C4-2B (cell line): ENCODE measurements around the gene CCND1.

Experiments
- ZFX ChIP-seq: fragments of 450-650 bp; IDR thresholded peaks from 2 replicates; pipeline ENCODE4 v1.6.1; 2017
- TF ChIP-seq, protein P1 (sequence below): fragments of 450-650 bp; conservative IDR thresholded peaks from 2 replicates; pipeline ENCODE4 v1.5.1; 2017; ENCODE audit warnings: mild to moderate bottlenecking

DNA sequence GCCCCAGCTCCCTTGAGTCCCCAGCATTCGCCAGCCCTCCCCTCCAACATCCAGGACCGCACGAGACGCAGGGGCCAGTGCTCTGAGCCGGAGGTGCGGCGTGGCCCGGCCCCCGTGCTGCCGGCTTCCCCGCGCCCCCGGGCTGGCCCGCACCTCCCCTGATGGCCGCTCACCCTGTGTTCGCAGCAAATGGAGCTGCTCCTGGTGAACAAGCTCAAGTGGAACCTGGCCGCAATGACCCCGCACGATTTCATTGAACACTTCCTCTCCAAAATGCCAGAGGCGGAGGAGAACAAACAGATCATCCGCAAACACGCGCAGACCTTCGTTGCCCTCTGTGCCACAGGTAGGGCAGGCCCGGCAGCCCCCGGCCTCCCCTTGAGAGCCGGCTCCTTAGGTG, 2.7 kb downstream of the CCND1 start:
- TF ChIP-seq, protein P1, sequence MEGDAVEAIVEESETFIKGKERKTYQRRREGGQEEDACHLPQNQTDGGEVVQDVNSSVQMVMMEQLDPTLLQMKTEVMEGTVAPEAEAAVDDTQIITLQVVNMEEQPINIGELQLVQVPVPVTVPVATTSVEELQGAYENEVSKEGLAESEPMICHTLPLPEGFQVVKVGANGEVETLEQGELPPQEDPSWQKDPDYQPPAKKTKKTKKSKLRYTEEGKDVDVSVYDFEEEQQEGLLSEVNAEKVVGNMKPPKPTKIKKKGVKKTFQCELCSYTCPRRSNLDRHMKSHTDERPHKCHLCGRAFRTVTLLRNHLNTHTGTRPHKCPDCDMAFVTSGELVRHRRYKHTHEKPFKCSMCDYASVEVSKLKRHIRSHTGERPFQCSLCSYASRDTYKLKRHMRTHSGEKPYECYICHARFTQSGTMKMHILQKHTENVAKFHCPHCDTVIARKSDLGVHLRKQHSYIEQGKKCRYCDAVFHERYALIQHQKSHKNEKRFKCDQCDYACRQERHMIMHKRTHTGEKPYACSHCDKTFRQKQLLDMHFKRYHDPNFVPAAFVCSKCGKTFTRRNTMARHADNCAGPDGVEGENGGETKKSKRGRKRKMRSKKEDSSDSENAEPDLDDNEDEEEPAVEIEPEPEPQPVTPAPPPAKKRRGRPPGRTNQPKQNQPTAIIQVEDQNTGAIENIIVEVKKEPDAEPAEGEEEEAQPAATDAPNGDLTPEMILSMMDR = peak; percentile 71
- no peak for TF ChIP-seq ZFX
